PC-9 (cell line): Measurements from ENCODE around the gene TAS2R38. TPM values are rescaled to one million over a fixed set of nuclear protein-coding genes. Genes with fewer than 3 reads are reported as not detected.

Experiments used
- Bru-seq: library from RNA; stranded (reverse); fragments of 400-500 nt; gene quantifications from one replicate; lab custom pipeline; 2021; lab: Mats Ljungman, UMichigan
- BruChase-seq, 2 experiments: library from RNA; stranded (reverse); fragments of 400-500 nt; gene quantifications; one replicate each; lab custom pipeline; 2021; lab: Mats Ljungman, UMichigan
- BruUV-seq: library from RNA; stranded (reverse); fragments of 400-500 nt; replicated peaks from 2 replicates; lab custom pipeline; 2021; lab: Mats Ljungman, UMichigan
- CTCF ChIA-PET: fragments of 300-600 bp; sonication (Branson Sonifier 250); formaldehyde crosslinking; loops from one replicate; lab custom pipeline; 2022; ENCODE audit warnings: antibody characterized with exemption; lab: Charles Lee
- POLR2A ChIA-PET: fragments of 300-600 bp; sonication (Branson Sonifier 250); formaldehyde crosslinking; loops from one replicate; lab custom pipeline; 2022; ENCODE audit warnings: antibody characterized with exemption; ENCODE audit not compliant: unreplicated experiment; lab: Charles Lee
- DNase-seq, 2 experiments: peaks; one replicate each; pipeline versions ENCODE4 v3.0.0 to v3.0.0-alpha.2; 2015 to 2022; ENCODE audit warnings: mixed read lengths in 1 of 2
- H2AFZ ChIP-seq: fragments of 200-600 bp; sonication (generic); 2 replicates; pipeline ENCODE4 v1.8.1; 2017; ENCODE audit warnings: antibody characterized with exemption
- H3F3A ChIP-seq: fragments of 200-600 bp; sonication (generic); 2 replicates; pipeline ENCODE4 v1.8.1; 2017; ENCODE audit warnings: antibody characterized with exemption, mild to moderate bottlenecking, low read depth; ENCODE audit not compliant: insufficient read depth
- H3K27ac ChIP-seq: fragments of 200-600 bp; sonication (generic); 2 replicates; pipeline ENCODE4 v1.6.1; 2016; ENCODE audit warnings: mixed run types
- H3K27me3 ChIP-seq: fragments of 200-600 bp; sonication (generic); 2 replicates; pipeline ENCODE4 v1.6.1; 2016; ENCODE audit warnings: low read depth, mixed run types; ENCODE audit not compliant: insufficient read depth
- H3K36me3 ChIP-seq: fragments of 200-600 bp; sonication (generic); 2 replicates; pipeline ENCODE4 v1.6.1; 2016; ENCODE audit warnings: low read depth, mixed run types
- H3K4me1 ChIP-seq: fragments of 200-600 bp; sonication (generic); replicated peaks from 2 replicates; pipeline ENCODE4 v1.6.1; 2016; ENCODE audit warnings: mixed run types; ENCODE audit not compliant: insufficient read depth
- H3K4me2 ChIP-seq: fragments of 200-600 bp; sonication (generic); 2 replicates; pipeline ENCODE4 v1.6.1; 2017; ENCODE audit warnings: mixed run types
- H3K4me3 ChIP-seq: fragments of 200-600 bp; sonication (generic); 2 replicates; pipeline ENCODE4 v1.6.1; 2016; ENCODE audit warnings: mixed run types
- H3K79me2 ChIP-seq: fragments of 200-600 bp; sonication (generic); 2 replicates; pipeline ENCODE4 v1.6.1; 2017; ENCODE audit warnings: low read depth, mixed run types
- H3K9me2 ChIP-seq: fragments of 200-600 bp; sonication (generic); 2 replicates; pipeline ENCODE4 v1.8.1; 2017; ENCODE audit warnings: mild to moderate bottlenecking; ENCODE audit not compliant: insufficient read depth
- H3K9me3 ChIP-seq: fragments of 200-600 bp; sonication (generic); 2 replicates; pipeline ENCODE4 v1.8.1; 2016; ENCODE audit warnings: low read depth; ENCODE audit not compliant: insufficient read depth
- H4K20me1 ChIP-seq: fragments of 200-600 bp; sonication (generic); 2 replicates; pipeline ENCODE4 v1.8.1; 2017; ENCODE audit not compliant: insufficient read depth
- CTCF ChIP-seq: fragments of 200-600 bp; sonication (generic); conservative IDR thresholded peaks from 2 replicates; pipeline ENCODE4 v1.6.1; 2017; ENCODE audit warnings: mixed run types, antibody characterized with exemption, mild to moderate bottlenecking, moderate library complexity
- EZH2 ChIP-seq: fragments of 200-600 bp; sonication (generic); IDR thresholded peaks from 2 replicates; pipeline ENCODE4 v1.8.0; 2017; ENCODE audit warnings: antibody characterized with exemption, low read depth
- intact Hi-C: fragments of 100-400 bp; cut with micrococcal nuclease; formaldehyde crosslinking; loops from one replicate; pipeline ENCODE4 v1.10.0; 2022; ENCODE audit not compliant: unreplicated experiment
- long read RNA-seq: library from polyadenylated mRNA; stranded (forward); transcript quantifications from one replicate; pipeline ENCODE4 v2.0.0, GENCODE V29; 2022
- total RNA-seq: library from RNA; stranded (reverse); gene quantifications from 2 replicates; pipeline ENCODE4 v1.2.3, GENCODE V29; 2021

The TAS2R38 gene
- total RNA-seq (not detected in 2 replicates), Bru-seq, nascent RNA (not detected), BruChase-seq, experiment 1, labeled RNA remaining after a 2-hour chase (not detected), BruChase-seq, experiment 2, labeled RNA remaining after a 6-hour chase (not detected)
- long read RNA-seq, result 0 reads

- Histone ChIP-seq H2AFZ (no peak within 1 kb of the TSS), H3K79me2 (no peaks in the 10 kb centered on the region), H3K27ac (no peak within 1 kb of the TSS), H3K4me3 (no peak within 1 kb of the TSS), H3K4me2 (no peak within 1 kb of the TSS), H3K27me3 (no peaks in the 10 kb centered on the region), H3K9me2 (no peaks in the 10 kb centered on the region), H3K9me3 (no peaks in the 10 kb centered on the region), H4K20me1 (no peaks in the 10 kb centered on the region), H3F3A (no peaks in the 10 kb centered on the region), H3K4me1 (no peaks in the 10 kb centered on the region; the same call in 1 of the 2 replicates), H3K36me3 (no peaks in the 10 kb centered on the region)
- ChIA-PET CTCF (no interaction called here), POLR2A (no interaction called here)
- DNase-seq, result no peak
- TF ChIP-seq CTCF (no peak), EZH2 (no peak)
- intact Hi-C loops, result loop anchor here (2.0 to 10.0 kb wide), 3 partner anchors 319 to 1031 kb away; no protein-coding TSS in a partner anchor
- no TSS peak for BruUV-seq
Measured at GRCh38 chr7:141973673-141974072, at the start of gene TAS2R38. TAS2R38 (minus strand) TSS chr7:141973773; CDS start chr7:141973689, 84 bp downstream.

- Histone ChIP-seq H3K4me2 (no peak overlapping the region), H3K4me1 (no peaks in the 10 kb centered on the region), H2AFZ (no peak overlapping the region), H3K4me3 (no peak overlapping the region), H3K9me3 (0 out of 2 replicates have a peak, but pooled peaks cover 3% of the 10 kb centered on the region), H3K36me3 (no peaks in the 10 kb centered on the region), H4K20me1 (no peaks in the 10 kb centered on the region), H3K27me3 (no peaks in the 10 kb centered on the region), H3K27ac (no peak overlapping the region), H3K79me2 (no peaks in the 10 kb centered on the region), H3K9me2 (no peaks in the 10 kb centered on the region), H3F3A (no peaks in the 10 kb centered on the region)
- DNase-seq, result no peak
- intact Hi-C loops, result no loop called here
- CTCF ChIA-PET, result no interaction called here
- POLR2A ChIA-PET, result no interaction called here
- no TSS peak for BruUV-seq
- TF ChIP-seq EZH2, result no peak
- no peak for TF ChIP-seq CTCF
Measured at GRCh38 chr7:142018154-142018553, 44.6 kb upstream of the TAS2R38 start.

GRCh38 chr7:142017451-142017850 lies 43.9 kb upstream of the TAS2R38 start:
- no TSS peak for BruUV-seq
- TF ChIP-seq CTCF (no peak), EZH2 (no peak)

More at GRCh38 chr7:142017451-142017850, 43.9 kb upstream of the TAS2R38 start:
- Histone ChIP-seq H3K4me2 (no peak overlapping the region), H3K4me3 (no peak overlapping the region), H3K27ac (no peak overlapping the region), H3K9me3 (no peaks in the 10 kb centered on the region), H3K27me3 (no peaks in the 10 kb centered on the region), H2AFZ (no peak overlapping the region), H3K4me1 (no peaks in the 10 kb centered on the region), H3K9me2 (no peaks in the 10 kb centered on the region), H3F3A (no peaks in the 10 kb centered on the region), H4K20me1 (no peaks in the 10 kb centered on the region), H3K79me2 (no peaks in the 10 kb centered on the region), H3K36me3 (no peaks in the 10 kb centered on the region)
- DNase-seq, result no peak
- intact Hi-C loops, result no loop called here
- POLR2A ChIA-PET, result no interaction called here
- CTCF ChIA-PET, result no interaction called here
